Measurements from ENCODE around the gene ZNF433.
"Not testable (repeated sequence)": the region's sequence is repeated elsewhere in the genome, so short reads cannot be mapped to it uniquely, and the experiment has no call there.

ZNF433 gene

GRCh38 chr19:12015753-12016116 lies 19.7 kb downstream of the ZNF433 start:
- no peak overlapping the region for H3K4me3 ChIP-seq (ENCODE audit: low read depth, low read length)
- TF ChIP-seq CTCF (IDR thresholded peaks at IDR 0.05; ENCODE audit: low read depth, low read length): no peak

- TF ChIP-seq CTCF (IDR thresholded peaks at IDR 0.05; ENCODE audit: low read depth, low read length): no peak
- H3K4me3 ChIP-seq (ENCODE audit: low read depth, low read length): no peak overlapping the region
Measured at GRCh38 chr19:12015015-12015752, 20.3 kb downstream of the ZNF433 start.

GRCh38 chr19:12000152-12000981 lies 35.1 kb downstream of the ZNF433 start:
- TF ChIP-seq CTCF (IDR thresholded peaks at IDR 0.05; ENCODE audit: low read depth, low read length): no peak
- H3K4me3 ChIP-seq (ENCODE audit: low read depth, low read length): no peak overlapping the region

- no peak for TF ChIP-seq CTCF (IDR thresholded peaks at IDR 0.05; ENCODE audit: low read depth, low read length)
- H3K4me3 ChIP-seq (ENCODE audit: low read depth, low read length): no peak overlapping the region
Measured at GRCh38 chr19:11995174-11995573, 40.3 kb downstream of the ZNF433 start.

GRCh38 chr19:11991921-11992320 lies 43.6 kb downstream of the ZNF433 start:
- not testable (repeated sequence) for H3K4me3 ChIP-seq (ENCODE audit: low read depth, low read length)

- no peak for TF ChIP-seq CTCF (IDR thresholded peaks at IDR 0.05; ENCODE audit: low read depth, low read length)
- H3K4me3 ChIP-seq (ENCODE audit: low read depth, low read length): no peak overlapping the region
Measured at GRCh38 chr19:11989112-11989456, 46.4 kb downstream of the ZNF433 start.

- TF ChIP-seq CTCF (IDR thresholded peaks at IDR 0.05; ENCODE audit: low read depth, low read length): no peak
- H3K4me3 ChIP-seq (ENCODE audit: low read depth, low read length): peak overlapping the region; percentile 94
Measured at GRCh38 chr19:11987405-11988281, 47.8 kb downstream of the ZNF433 start.
